SK-N-SH treated with all-trans-retinoic acid at 6 μM for 48 hours (cell line): Measurements from ENCODE around the gene SPOCK1.

Source experiments
- ISL1 ChIP-seq: fragments of 250-450 bp; sonication (Bioruptor Pico); IDR thresholded peaks from 2 replicates; pipeline ENCODE4 v2.1.2; 2022; ENCODE audit warnings: mild to moderate bottlenecking, moderate library complexity
- ZNF8 ChIP-seq: fragments of 450-650 bp; formaldehyde crosslinking; IDR thresholded peaks from 2 replicates; pipeline ENCODE4 v1.5.0; 2020; ENCODE audit warnings: mild to moderate bottlenecking, moderate library complexity
- TF ChIP-seq, protein P1 (sequence below): fragments of 250-450 bp; sonication (Bioruptor Pico); IDR thresholded peaks from 2 replicates; pipeline ENCODE4 v1.5.1; 2020; ENCODE audit warnings: low read depth, mild to moderate bottlenecking, moderate library complexity

DNA sequence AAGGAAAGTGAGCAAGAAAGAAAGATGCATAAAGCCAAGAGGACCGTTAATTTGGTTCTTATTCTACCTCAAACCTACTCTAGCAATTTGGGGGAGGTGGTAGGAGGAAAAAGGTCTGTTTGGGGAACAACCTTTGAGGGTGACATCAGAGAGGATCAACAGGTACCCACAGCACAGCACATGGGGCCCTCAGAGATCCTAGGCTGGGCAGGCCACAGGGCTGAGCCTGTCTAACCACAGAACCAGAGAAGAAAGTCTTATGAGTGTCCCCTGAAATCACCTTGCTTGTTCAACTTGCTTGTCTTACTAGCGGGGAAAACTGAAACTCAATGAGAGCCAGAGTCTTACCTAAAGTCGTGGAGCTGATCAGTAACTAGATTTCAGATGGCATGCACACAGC lies 385.2 kb downstream of the SPOCK1 start:
- TF ChIP-seq ISL1 (no peak), ZNF8 (no peak)
- TF ChIP-seq, protein P1, sequence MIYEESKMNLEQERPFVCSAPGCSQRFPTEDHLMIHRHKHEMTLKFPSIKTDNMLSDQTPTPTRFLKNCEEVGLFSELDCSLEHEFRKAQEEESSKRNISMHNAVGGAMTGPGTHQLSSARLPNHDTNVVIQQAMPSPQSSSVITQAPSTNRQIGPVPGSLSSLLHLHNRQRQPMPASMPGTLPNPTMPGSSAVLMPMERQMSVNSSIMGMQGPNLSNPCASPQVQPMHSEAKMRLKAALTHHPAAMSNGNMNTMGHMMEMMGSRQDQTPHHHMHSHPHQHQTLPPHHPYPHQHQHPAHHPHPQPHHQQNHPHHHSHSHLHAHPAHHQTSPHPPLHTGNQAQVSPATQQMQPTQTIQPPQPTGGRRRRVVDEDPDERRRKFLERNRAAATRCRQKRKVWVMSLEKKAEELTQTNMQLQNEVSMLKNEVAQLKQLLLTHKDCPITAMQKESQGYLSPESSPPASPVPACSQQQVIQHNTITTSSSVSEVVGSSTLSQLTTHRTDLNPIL: no peak
